Measurements from ENCODE around the gene IMMP2L. TPM values are rescaled to one million over a fixed set of nuclear protein-coding genes. Genes with fewer than 3 reads are reported as not detected.

Gene IMMP2L
- total RNA-seq, 4 donors from 2014 or later, result 23.8 to 30.0 (median 27.7) TPM

DNA sequence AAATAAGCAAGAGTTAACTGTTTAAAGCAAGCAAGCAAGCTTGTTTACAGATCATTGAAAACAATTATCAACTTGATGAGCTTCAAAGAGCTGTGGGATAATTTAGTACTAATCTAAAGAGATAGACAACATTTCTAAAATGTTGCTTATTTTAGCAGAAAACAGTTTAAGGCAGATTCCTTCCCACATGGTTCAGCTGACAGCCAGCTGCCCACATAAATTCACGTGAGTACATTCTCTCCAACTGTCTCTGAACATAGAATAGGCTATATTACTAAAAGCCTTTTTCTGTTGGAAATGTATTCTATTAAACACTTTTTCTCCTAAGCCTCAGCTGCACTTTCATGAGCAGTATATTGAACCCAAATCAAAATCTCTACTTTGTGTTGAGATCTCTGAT is 297.3 kb downstream of the IMMP2L start:
- WGBS, 2 donors, result 89 to 93% methylated on average over 1 of the region's 1 CpG
- Histone ChIP-seq H3K27ac (no peak overlapping the region), H3K4me3 (replicated peaks in 1 of 3) (no peak overlapping the region), H3K27me3 (no peaks in the 10 kb centered on the region), H3K9me3 (no peaks in the 10 kb centered on the region), H3K4me1 (peaks cover 0 to 26% of the 10 kb centered on the region in 2 donors), H3K36me3 (no peaks in the 10 kb centered on the region)
- intact Hi-C loops (cut with DNase I), result no loop called here
- TF ChIP-seq POLR2A (IDR thresholded peaks at IDR 0.05), result no peak
- TF ChIP-seq, protein P1, sequence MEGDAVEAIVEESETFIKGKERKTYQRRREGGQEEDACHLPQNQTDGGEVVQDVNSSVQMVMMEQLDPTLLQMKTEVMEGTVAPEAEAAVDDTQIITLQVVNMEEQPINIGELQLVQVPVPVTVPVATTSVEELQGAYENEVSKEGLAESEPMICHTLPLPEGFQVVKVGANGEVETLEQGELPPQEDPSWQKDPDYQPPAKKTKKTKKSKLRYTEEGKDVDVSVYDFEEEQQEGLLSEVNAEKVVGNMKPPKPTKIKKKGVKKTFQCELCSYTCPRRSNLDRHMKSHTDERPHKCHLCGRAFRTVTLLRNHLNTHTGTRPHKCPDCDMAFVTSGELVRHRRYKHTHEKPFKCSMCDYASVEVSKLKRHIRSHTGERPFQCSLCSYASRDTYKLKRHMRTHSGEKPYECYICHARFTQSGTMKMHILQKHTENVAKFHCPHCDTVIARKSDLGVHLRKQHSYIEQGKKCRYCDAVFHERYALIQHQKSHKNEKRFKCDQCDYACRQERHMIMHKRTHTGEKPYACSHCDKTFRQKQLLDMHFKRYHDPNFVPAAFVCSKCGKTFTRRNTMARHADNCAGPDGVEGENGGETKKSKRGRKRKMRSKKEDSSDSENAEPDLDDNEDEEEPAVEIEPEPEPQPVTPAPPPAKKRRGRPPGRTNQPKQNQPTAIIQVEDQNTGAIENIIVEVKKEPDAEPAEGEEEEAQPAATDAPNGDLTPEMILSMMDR (IDR thresholded peaks at IDR 0.05), result no peak
- no peak for DNase-seq

DNA sequence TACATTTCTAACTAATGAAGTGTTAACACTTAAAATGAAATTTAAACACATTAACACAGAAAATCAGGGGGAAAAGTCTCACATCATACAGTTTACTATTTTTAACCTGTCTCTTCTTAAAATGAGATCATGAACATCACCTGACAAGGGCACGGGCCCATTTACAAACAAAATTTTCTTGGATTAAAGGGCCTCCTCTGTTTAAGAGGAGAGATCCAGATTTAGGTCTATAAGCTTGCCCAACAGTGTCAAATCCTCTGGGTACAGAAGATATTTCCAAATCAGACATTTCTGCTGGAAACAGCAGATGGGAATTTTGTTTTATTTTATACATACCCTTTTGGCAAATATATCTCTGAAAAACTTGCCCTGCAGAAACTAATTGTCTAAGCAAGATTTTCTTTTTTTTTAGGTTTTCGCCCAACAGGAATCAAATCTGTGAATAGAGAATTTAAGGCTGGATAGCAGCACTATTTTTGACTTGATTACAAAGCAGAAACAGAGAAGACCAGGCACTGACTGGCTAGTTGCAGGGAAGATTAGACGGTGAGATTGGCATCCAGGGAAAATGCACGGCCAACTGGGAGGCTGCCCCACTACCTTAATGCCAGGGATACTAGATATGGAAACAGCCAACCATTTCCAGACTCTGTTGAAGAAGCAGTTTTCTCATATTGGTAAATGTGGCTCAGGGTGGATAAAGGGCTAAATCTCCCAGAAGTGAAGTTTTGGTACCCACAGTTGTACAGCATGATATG is 298.0 kb downstream of the IMMP2L start:
- Histone ChIP-seq H3K4me1 (peaks cover 0 to 26% of the 10 kb centered on the region in 2 donors), H3K27me3 (no peaks in the 10 kb centered on the region), H3K27ac (no peak overlapping the region), H3K4me3 (replicated peaks in 1 of 3) (no peak overlapping the region), H3K36me3 (no peaks in the 10 kb centered on the region), H3K9me3 (no peaks in the 10 kb centered on the region)
- DNase-seq, result no peak
- no peak for TF ChIP-seq POLR2A (IDR thresholded peaks at IDR 0.05)
- TF ChIP-seq, protein P1 (IDR thresholded peaks at IDR 0.05), result no peak
- intact Hi-C loops (cut with DNase I), result no loop called here
- 84 to 94% methylated on average over 4 of the region's 4 CpGs for WGBS, 2 donors

DNA sequence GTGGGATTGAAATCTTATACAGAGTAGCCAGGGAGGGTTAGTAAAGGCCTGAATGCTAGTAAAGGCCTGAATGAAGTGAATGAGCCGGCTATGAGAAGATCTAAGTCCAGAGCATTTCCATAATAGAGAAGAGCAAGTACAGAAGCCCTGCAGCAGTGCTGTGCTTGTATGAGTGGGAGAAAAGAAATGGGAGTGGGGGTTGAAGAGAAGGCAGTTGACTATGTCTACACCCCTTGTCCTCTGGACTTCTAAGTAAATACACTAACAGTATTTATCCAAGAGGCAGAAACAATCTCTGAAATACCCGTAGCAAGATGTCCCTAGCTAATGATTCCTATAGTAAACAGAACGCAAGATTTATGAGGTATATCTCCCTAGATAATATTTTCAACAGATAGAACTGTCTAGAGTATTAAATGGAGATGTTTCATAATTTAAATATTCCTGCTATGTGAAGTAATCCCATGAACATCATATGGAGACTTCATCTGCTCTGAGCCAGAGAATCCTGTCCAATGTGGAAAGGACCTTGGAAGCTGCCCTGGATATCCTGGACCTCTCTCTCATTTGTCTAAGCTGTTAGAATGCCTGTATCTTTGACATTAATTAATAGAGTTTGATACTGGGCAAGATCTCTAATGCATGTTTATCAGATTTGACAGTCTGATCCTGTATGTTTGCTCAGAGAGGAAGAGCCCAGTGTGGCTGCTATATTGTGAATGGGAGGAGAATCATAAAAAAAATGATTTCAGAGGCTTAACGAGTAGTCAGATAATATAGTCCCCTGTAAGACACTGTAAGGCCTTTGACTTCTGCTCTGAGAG is 299.8 kb downstream of the IMMP2L start:
- Histone ChIP-seq H3K27ac (no peak overlapping the region), H3K27me3 (no peaks in the 10 kb centered on the region), H3K36me3 (no peaks in the 10 kb centered on the region), H3K4me3 (replicated peaks in 1 of 3) (no peak overlapping the region), H3K4me1 (peaks cover 0 to 26% of the 10 kb centered on the region in 2 donors), H3K9me3 (no peaks in the 10 kb centered on the region)
- 93 to 96% methylated on average over 4 of the region's 4 CpGs for WGBS, 2 donors
- TF ChIP-seq, protein P1 (IDR thresholded peaks at IDR 0.05), result no peak
- no peak for TF ChIP-seq POLR2A (IDR thresholded peaks at IDR 0.05)
- no peak for DNase-seq
- intact Hi-C loops (cut with DNase I), result no loop called here

- TF ChIP-seq POLR2A (IDR thresholded peaks at IDR 0.05), result no peak
- TF ChIP-seq, protein P1 (IDR thresholded peaks at IDR 0.05), result no peak
- no peak for DNase-seq
- WGBS, 2 donors, result 79 to 91% methylated on average over 3 of the region's 3 CpGs
- Histone ChIP-seq H3K27me3 (no peaks in the 10 kb centered on the region), H3K27ac (no peak overlapping the region), H3K36me3 (no peaks in the 10 kb centered on the region), H3K9me3 (no peaks in the 10 kb centered on the region), H3K4me1 (peaks cover 0 to 16% of the 10 kb centered on the region in 2 donors), H3K4me3 (replicated peaks in 1 of 3) (no peak overlapping the region)
- intact Hi-C loops (cut with DNase I), result no loop called here
Measured at GRCh38 chr7:111261496-111261895, 300.8 kb downstream of the IMMP2L start.

GRCh38 chr7:111259991-111260390 is 302.3 kb downstream of the IMMP2L start:
- WGBS, 2 donors, result 96% methylated on average over 4 of the region's 4 CpGs
- Histone ChIP-seq H3K36me3 (no peaks in the 10 kb centered on the region), H3K27me3 (no peaks in the 10 kb centered on the region), H3K4me3 (replicated peaks in 1 of 3) (no peak overlapping the region), H3K9me3 (no peaks in the 10 kb centered on the region), H3K27ac (no peak overlapping the region), H3K4me1 (peaks cover 0 to 1% of the 10 kb centered on the region in 2 donors)
- intact Hi-C loops (cut with DNase I), result no loop called here
- TF ChIP-seq, protein P1 (IDR thresholded peaks at IDR 0.05), result no peak
- no peak for TF ChIP-seq POLR2A (IDR thresholded peaks at IDR 0.05)
- no peak for DNase-seq

Data from thyroid gland (tissue), 4 donors.